PC-3 (cell line): ENCODE measurements around the gene TTF2. TPM values are rescaled to one million over a fixed set of nuclear protein-coding genes. Genes with fewer than 3 reads are reported as not detected.

Experiments used
- ATAC-seq: fragments of 200-7000 bp; cut with Tn5 transposase; 2 replicates; pipeline ENCODE4 v1.9.1; 2020; ENCODE audit warnings: mild to moderate bottlenecking, moderate library complexity
- BruUV-seq: library from RNA; stranded (reverse); fragments of 400-500 nt; replicated peaks from 2 replicates; lab custom pipeline; 2021; lab: Mats Ljungman, UMichigan
- CTCF ChIA-PET: fragments of 300-600 bp; sonication (Branson Sonifier 250); formaldehyde crosslinking; loops from one replicate; lab custom pipeline; 2022; ENCODE audit warnings: antibody characterized with exemption; lab: Charles Lee
- POLR2A ChIA-PET: fragments of 300-600 bp; sonication (Branson Sonifier 250); formaldehyde crosslinking; loops from one replicate; lab custom pipeline; 2022; ENCODE audit warnings: antibody characterized with exemption; ENCODE audit not compliant: unreplicated experiment; lab: Charles Lee
- DNase-seq: peaks from one replicate; pipeline ENCODE4 v3.0.0-alpha.2; 2015
- H2AFZ ChIP-seq: fragments of 300-600 bp; sonication (generic); 2 replicates; pipeline ENCODE4 v1.6.0; 2016; ENCODE audit warnings: antibody characterized with exemption, low read length
- H3F3A ChIP-seq: fragments of 300-600 bp; sonication (generic); one replicate; pipeline ENCODE4 v1.6.0; 2017; ENCODE audit warnings: antibody characterized with exemption, low read length, control low read depth, mild to moderate bottlenecking; ENCODE audit not compliant: unreplicated experiment
- H3K27ac ChIP-seq: fragments of 300-600 bp; sonication (generic); 2 replicates; pipeline ENCODE4 v1.5.1; 2016; ENCODE audit warnings: mild to moderate bottlenecking, low read length
- H3K27me3 ChIP-seq: fragments of 300-600 bp; sonication (generic); 2 replicates; pipeline ENCODE4 v1.6.1; 2016; ENCODE audit warnings: low read length, mixed read lengths
- H3K36me3 ChIP-seq: fragments of 300-600 bp; sonication (generic); 2 replicates; pipeline ENCODE4 v1.6.1; 2016; ENCODE audit warnings: low read depth, mixed run types, low read length, mixed read lengths
- H3K4me1 ChIP-seq: fragments of 300-600 bp; sonication (generic); 2 replicates; pipeline ENCODE4 v1.5.1; 2016; ENCODE audit warnings: low read length; ENCODE audit not compliant: insufficient read depth
- H3K4me2 ChIP-seq: fragments of 300-600 bp; sonication (generic); 2 replicates; pipeline ENCODE4 v1.6.0; 2016; ENCODE audit warnings: low read length
- H3K4me3 ChIP-seq: fragments of 300-600 bp; sonication (generic); 2 replicates; pipeline ENCODE4 v1.5.1; 2016; ENCODE audit warnings: mild to moderate bottlenecking, low read length, mixed read lengths
- H3K79me2 ChIP-seq: fragments of 300-600 bp; sonication (generic); 2 replicates; pipeline ENCODE4 v1.6.1; 2017; ENCODE audit warnings: low read length, mixed read lengths
- H3K9ac ChIP-seq: fragments of 300-600 bp; sonication (generic); 2 replicates; pipeline ENCODE4 v1.6.0; 2016; ENCODE audit warnings: mild to moderate bottlenecking, low read length
- H3K9me2 ChIP-seq: fragments of 300-600 bp; sonication (generic); replicated peaks from 2 replicates; pipeline ENCODE4 v1.6.1; 2016; ENCODE audit warnings: mixed run types, low read length, mixed read lengths
- H3K9me3 ChIP-seq: fragments of 300-600 bp; sonication (generic); 2 replicates; pipeline ENCODE4 v1.6.1; 2016; ENCODE audit warnings: low read length, mixed read lengths
- H4K20me1 ChIP-seq: fragments of 300-600 bp; sonication (generic); 2 replicates; pipeline ENCODE4 v1.6.1; 2016; ENCODE audit warnings: low read length, mixed read lengths
- CTCF ChIP-seq: fragments of 300-600 bp; sonication (generic); conservative IDR thresholded peaks from 2 replicates; pipeline ENCODE4 v1.5.1; 2017; ENCODE audit warnings: antibody characterized with exemption, low read depth, mild to moderate bottlenecking, low read length
- EZH2 ChIP-seq: fragments of 300-600 bp; sonication (generic); IDR thresholded peaks from one replicate; pipeline ENCODE4 v1.6.1; 2017; ENCODE audit warnings: antibody characterized with exemption, mild to moderate bottlenecking, low read length; ENCODE audit not compliant: unreplicated experiment
- EZH2phosphoT487 ChIP-seq: fragments of 300-600 bp; sonication (generic); IDR thresholded peaks from 2 replicates; pipeline ENCODE4 v1.6.1; 2018; ENCODE audit warnings: mild to moderate bottlenecking, antibody characterized with exemption, low read length, borderline replicate concordance
- intact Hi-C: fragments of 100-400 bp; cut with micrococcal nuclease; formaldehyde crosslinking; loops from 2 replicates; pipeline ENCODE4 v1.9.0; 2023
- total RNA-seq: library from RNA; depleted of rRNA; stranded (reverse); fragments of >200 nt; gene quantifications from 2 replicates; pipeline ENCODE4 v1.2.3, GENCODE V29; 2014

Gene TTF2
- total RNA-seq, 1 experiment from 2014 or later = 25.1 TPM

DNA sequence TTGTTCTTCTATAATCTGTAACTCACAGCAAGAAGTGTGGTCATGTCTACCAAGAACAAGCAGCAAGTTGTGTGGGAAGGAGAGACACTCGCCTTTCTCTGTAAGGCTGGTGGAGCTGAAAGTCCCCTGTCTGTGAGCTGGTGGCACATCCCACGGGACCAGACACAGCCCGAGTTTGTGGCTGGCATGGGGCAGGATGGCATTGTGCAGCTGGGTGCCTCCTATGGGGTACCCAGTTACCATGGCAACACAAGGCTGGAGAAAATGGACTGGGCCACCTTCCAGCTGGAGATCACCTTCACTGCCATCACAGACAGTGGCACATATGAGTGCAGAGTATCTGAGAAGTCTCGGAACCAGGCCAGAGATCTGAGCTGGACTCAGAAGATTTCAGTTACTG lies 43.1 kb upstream of the TTF2 start:
- no peaks in the 10 kb centered on the region for H3K9me2 ChIP-seq
- no peak overlapping the region for H2AFZ ChIP-seq
- H3K27ac ChIP-seq = no peak overlapping the region
- H3K79me2 ChIP-seq = no peaks in the 10 kb centered on the region
- TF ChIP-seq EZH2phosphoT487 = no peak
- TF ChIP-seq EZH2 = no peak
- no peak for TF ChIP-seq CTCF
- ATAC-seq (no peak), DNase-seq (no peak)
- H3K4me3 ChIP-seq = no peak overlapping the region
- H4K20me1 ChIP-seq = no peaks in the 10 kb centered on the region
- no peaks in the 10 kb centered on the region for H3F3A ChIP-seq
- H3K9me3 ChIP-seq = no peaks in the 10 kb centered on the region
- CTCF ChIA-PET = no interaction called here
- intact Hi-C loops = no loop called here
- BruUV-seq = no TSS peak
- H3K27me3 ChIP-seq = no peaks in the 10 kb centered on the region
- POLR2A ChIA-PET = no interaction called here
- no peak overlapping the region for H3K9ac ChIP-seq
- H3K4me1 ChIP-seq = peaks cover 18% of the 10 kb centered on the region
- H3K36me3 ChIP-seq = no peaks in the 10 kb centered on the region
- H3K4me2 ChIP-seq = no peak overlapping the region

GRCh38 chr1:117017648-117018047 lies 42.5 kb upstream of the TTF2 start:
- Histone ChIP-seq H3K9me3 (no peaks in the 10 kb centered on the region), H3K4me3 (no peak overlapping the region), H3K36me3 (no peaks in the 10 kb centered on the region), H2AFZ (no peak overlapping the region), H3K4me1 (peaks cover 16% of the 10 kb centered on the region), H3K9ac (no peak overlapping the region), H3K9me2 (no peaks in the 10 kb centered on the region), H3K79me2 (no peaks in the 10 kb centered on the region), H4K20me1 (no peaks in the 10 kb centered on the region), H3F3A (no peaks in the 10 kb centered on the region), H3K27me3 (no peaks in the 10 kb centered on the region), H3K27ac (no peak overlapping the region), H3K4me2 (no peak overlapping the region)
- TF ChIP-seq CTCF (no peak), EZH2 (no peak)
- intact Hi-C loops = no loop called here
- BruUV-seq = no TSS peak
- no peak for DNase-seq
- ChIA-PET POLR2A (no interaction called here), CTCF (no interaction called here)
- no peak for ATAC-seq

DNA sequence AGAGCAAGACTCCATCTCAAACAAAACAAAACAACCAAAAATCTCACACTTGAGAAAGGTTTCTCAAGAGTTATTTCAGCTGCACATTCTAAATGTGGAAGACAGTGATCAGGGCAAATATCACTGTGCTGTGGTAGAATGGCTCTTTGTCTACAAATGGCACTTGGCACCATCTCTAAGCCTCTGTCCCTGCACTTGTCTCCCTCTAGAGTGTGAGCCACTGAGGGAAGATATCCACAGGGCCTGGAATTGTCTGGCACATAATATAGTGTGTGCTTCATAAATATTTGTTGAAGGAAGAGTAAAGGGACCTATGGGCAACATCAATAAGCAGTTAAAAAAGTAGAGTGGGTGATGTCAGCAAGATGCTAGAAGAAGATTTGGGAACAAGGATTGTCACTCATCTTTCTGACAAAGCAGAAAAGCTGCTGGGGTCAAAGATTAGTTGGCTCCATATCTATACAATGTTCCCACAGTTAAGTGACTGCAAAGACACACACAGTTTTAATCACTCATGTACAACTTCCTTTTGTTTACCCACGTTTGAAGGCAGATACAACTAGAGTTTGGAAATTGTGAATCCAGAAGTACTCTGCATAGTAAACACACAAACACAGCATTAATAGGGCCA lies 39.5 kb upstream of the TTF2 start:
- no peak for TF ChIP-seq CTCF
- TF ChIP-seq EZH2 = no peak
- TF ChIP-seq EZH2phosphoT487 = no peak
- no peaks in the 10 kb centered on the region for H3K9me2 ChIP-seq
- no peak overlapping the region for H3K9ac ChIP-seq
- ChIA-PET CTCF (no interaction called here), POLR2A (no interaction called here)
- no peak for ATAC-seq
- H3K27me3 ChIP-seq = no peaks in the 10 kb centered on the region
- no peak for DNase-seq
- no peaks in the 10 kb centered on the region for H4K20me1 ChIP-seq
- H3K27ac ChIP-seq = no peak overlapping the region
- no peak overlapping the region for H3K4me2 ChIP-seq
- H3K79me2 ChIP-seq = no peaks in the 10 kb centered on the region
- no peaks in the 10 kb centered on the region for H3K4me1 ChIP-seq
- no peaks in the 10 kb centered on the region for H3K36me3 ChIP-seq
- intact Hi-C loops = no loop called here
- no peak overlapping the region for H3K4me3 ChIP-seq
- H2AFZ ChIP-seq = no peak overlapping the region
- no peaks in the 10 kb centered on the region for H3F3A ChIP-seq
- BruUV-seq = no TSS peak
- H3K9me3 ChIP-seq = no peaks in the 10 kb centered on the region
